ENCODE results near the gene AKT3.

GRCh38 chr1:243483071-243483771 is 366.8 kb downstream of the AKT3 start:
- no peak for TF ChIP-seq CTCF (conservative IDR thresholded peaks at IDR 0.05; ENCODE audit: low read length)
- TF ChIP-seq EZH2phosphoT487 (IDR thresholded peaks at IDR 0.05; ENCODE audit: borderline replicate concordance): no peak
